Mesenteric fat pad (tissue), 1 donor: ENCODE results near the gene CPNE2. TPM values are rescaled to one million over a fixed set of nuclear protein-coding genes. Genes with fewer than 3 reads are reported as not detected.
"Not testable (repeated sequence)": the region's sequence is repeated elsewhere in the genome, so short reads cannot be mapped to it uniquely, and the experiment has no call there.

Source experiments
- DNase-seq: peaks from one replicate; pipeline ENCODE4 v3.0.0-alpha.2; 2020; ENCODE audit warnings: low spot score
- total RNA-seq: library from RNA; stranded (reverse); fragmentation: NEBNext Ultra II Directional; extraction: Animal tissue kit (Norgen Biotek cat#: 25700); gene quantifications from one replicate; pipeline ENCODE4 v1.2.1, GENCODE V29; 2021
- donor health status: DM: yes; HTN: yes; CAD: no.

CPNE2 gene
- total RNA-seq, 1 donor from 2014 or later, result 60.1 TPM

- no peak for DNase-seq
Measured at GRCh38 chr16:57069053-57069452, 23.3 kb upstream of the CPNE2 start.

DNA sequence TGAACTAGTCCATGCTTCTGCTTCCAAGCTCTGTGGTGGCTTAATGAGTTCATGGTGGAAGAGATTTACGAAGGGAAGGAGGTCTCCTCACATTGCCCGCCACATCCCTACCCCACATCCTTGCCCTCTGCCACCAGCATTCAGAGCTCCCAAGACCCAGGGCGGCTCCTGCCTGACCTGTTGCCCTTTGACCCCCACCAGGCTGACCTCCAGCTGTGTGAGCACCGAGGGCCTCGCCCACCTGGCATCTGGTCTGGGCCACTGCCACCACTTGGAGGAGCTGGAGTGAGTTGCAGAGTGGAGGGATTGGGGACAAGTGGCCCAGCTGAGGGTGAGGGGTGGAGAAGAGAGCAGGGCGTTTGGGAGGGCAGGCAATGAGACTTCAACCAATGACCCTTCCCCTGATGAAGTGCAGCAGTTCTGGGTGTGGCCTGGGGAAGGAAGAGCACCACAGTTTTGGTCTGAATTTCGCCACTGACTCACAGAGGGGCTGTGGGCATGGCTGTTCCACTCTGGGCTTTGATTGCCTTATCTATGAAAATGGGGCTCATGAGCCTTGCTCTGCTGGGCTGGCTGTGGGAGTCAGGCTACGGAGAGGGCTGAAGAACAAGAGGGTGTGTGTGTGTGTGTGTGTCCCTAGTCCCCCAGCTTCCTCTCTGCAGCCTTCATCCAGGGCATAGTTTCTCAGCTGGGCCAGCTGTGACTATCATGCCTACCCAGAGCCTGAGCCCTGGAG lies 22.6 kb upstream of the CPNE2 start:
- no peak for DNase-seq

- no peak for DNase-seq
Measured at GRCh38 chr16:57070424-57070823, 22.0 kb upstream of the CPNE2 start.

GRCh38 chr16:57071081-57071732 lies 21.2 kb upstream of the CPNE2 start:
- not testable (repeated sequence) for DNase-seq

DNA sequence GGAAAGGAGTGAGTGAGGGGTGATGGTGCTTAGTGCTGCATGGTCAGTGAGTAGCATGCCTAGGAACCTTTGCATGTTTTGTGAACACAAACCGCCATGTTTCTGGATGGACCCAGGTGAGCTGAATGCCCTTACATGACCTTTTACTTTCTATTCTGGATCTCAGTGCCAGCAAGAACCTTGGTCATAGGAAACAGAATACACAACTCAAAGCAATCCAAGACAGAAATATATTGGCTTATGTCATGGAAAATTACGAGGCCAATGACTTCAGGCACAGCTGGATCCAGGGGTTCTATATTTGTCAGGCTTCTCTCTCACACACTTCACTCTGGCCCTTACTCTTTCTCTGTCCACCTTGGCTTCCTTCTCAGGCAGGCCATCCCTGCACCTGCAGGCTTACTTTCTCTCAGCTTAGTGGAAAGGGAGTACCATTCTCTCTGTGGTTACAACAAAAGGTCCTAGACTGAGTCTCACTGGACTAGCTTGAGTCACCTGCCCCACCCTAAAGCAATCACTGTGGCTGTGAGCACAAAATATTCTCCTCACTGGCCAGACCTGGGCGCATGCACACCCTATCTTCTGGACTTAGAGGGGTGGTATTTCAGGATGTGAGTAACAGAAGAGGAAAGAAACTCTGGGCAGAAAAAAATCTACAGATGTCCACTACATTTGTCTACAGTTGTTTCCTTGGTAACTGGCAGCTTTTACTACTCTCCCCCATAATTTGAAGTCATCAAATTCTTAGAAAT lies 20.4 kb upstream of the CPNE2 start:
- no peak for DNase-seq

DNA sequence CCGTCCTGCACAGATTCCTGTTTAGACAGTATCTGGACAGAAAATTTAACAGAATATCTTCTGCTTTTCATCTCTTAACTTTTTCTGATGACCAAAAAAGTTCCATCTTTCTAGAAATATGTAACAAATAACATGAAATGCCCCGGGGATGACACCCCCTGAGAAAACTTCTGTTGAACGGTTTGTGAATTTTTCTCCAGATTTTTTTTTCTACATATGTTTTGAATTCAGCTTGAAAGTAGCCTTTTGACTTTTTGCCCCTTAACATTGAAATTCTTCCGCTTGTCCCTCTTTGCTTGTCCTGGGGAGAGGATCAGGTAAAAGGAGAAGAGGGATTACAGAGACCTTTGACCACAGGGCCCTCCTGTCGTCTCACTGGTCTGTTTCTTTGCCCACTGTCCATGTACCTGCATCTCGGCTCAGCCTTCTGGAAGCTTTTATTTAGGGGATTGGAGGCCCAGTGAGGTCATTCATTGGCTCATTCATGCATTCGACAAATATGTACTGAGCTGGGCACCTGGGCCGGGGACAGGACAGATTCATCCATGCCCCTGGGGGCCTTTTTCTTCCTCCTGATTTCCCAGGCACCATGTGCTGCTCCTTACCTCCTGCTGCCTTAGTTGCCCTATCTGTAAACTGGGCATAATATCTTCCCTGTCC lies 19.6 kb upstream of the CPNE2 start:
- no peak for DNase-seq

GRCh38 chr16:57077714-57078113 lies 14.7 kb upstream of the CPNE2 start:
- no peak for DNase-seq

- DNase-seq, result no peak
Measured at GRCh38 chr16:57081744-57082143, 10.6 kb upstream of the CPNE2 start.

GRCh38 chr16:57082664-57083063 lies 9.7 kb upstream of the CPNE2 start:
- DNase-seq, result no peak

GRCh38 chr16:57083485-57084126 lies 8.8 kb upstream of the CPNE2 start:
- no peak for DNase-seq

DNA sequence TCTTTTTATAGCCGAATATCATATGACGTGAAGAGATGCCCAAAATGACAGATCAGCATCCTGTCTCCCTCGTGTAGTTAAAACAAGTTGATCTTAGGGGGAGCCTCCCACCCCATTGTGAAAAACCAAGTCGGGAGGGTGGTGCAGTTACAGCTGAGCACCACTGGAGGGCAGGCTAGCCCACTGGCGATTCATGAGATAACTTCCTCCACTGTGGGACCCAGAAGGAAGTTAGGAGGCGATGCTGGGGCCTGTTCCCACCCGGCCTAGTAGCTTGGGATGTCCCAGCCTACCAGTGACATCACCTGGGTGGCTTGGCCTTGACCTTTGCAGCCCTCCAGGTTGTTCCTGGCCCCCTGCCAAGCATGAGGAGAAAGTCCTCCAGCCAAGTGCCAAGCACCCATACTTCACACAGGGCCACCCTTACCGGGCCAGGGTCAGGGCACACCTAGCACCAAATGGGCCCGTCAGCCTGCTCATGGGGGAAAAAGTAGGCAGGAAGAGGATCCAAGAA lies 8.1 kb upstream of the CPNE2 start:
- DNase-seq, result no peak

DNA sequence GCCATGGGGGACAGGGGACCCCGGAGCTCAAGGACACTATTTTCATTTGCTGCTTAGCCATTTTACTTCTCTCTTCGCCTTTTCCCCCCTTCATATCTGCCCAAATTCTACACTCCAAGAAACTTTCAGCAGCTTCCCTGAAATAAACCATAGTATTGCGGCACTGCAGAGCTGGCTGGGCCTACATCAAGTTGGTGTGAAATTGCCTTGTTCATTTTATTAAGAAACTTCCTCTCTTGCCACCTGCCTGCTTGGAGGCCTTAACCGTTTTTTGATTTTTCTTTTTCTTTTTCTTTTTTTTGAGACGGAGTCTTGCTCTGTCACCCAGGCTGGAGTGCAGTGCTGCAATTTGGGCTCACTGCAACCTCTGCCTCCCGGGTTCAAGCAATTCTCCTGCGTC lies 7.4 kb upstream of the CPNE2 start:
- no peak for DNase-seq

DNA sequence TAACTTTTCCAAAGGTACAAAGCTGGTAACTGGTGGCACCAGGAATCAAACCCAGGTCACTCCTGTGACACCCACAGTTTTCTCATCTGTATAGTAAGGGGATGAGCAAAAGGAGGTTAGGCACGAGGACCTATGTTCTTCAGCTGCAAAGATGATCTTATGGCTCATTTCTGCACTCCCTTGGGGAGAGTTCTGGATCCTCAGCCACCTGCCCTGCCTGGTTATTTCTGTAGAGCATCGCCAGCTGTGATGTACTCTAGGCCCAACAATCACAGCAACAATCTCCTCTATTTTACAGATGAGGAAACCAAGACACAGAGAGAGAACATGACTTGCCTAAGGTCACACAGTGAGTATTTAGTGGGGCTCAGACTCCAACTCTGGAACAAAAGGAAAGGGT lies 5.4 kb upstream of the CPNE2 start:
- no peak for DNase-seq

GRCh38 chr16:57089406-57089805 lies 3.0 kb upstream of the CPNE2 start:
- DNase-seq, result no peak

DNA sequence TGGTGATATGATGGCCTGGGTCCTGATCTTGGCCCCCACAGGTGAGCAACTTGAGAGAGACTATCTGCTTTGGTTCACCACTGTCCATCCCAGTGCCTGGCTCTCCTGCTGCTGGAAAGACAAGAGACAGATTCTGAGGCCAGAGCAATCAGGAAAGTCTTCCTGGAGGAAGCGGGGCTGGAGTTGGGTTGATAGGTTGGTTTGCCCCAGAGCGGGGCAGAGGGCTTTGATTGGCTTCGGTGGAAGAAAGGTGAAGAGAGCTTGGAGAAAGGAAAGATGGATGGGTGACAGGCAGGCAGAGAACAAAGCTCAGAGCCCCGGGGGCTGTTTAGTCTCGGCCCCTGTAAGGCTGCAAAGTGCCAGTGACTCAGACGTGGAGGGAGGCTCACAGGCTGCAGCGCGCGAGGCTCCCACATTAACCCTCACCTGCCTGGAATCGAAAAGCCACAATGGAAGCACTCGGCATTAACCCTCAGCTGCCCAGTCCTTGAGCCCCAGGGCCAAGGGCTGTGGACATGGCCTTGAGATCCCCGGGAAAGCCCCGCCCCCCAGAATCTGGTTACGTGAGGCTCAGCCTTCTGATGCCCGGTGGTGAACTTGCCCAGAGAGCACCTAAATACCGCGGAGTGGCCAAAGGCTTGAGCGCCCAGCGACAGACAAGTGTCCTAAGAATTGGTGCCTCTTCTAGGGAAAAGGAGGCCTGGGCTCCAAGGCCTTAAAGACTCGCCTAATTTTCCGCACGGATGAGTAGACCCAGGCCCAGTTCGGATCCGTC lies 996 bp upstream of the CPNE2 start:
- DNase-seq, result no peak

DNA sequence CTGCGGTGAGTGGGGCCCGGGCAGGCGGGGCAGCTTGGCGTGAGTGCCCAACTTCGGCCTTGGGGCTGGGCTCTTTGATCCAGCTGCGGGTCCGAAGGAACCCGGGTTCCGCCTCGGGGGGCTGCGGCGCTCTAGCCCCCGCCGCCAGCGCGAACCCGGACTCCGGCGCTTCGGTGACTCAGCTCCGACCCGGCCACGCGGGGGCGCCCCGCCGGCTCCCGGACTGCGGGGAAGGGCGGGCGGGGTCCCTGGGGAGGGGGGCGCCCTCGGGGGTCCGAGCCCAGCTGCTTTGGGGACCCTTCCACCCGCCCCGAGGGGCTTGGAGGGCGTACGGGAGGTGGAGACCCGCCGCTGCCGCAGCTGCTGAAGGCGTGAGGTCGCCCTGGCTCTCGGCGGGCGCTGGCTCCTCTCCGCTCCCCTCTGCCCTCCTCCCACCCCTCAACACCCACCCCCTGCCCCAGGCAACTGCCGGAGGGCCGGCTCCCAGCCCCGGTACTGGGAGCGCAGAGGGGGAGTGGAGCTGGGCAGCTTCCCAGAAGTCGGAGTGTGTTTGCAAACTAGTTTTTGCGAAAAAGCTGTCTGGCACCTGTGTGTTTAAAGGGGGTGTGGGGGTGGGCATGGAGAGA lies 516 bp downstream of the CPNE2 start:
- DNase-seq, result no peak

DNA sequence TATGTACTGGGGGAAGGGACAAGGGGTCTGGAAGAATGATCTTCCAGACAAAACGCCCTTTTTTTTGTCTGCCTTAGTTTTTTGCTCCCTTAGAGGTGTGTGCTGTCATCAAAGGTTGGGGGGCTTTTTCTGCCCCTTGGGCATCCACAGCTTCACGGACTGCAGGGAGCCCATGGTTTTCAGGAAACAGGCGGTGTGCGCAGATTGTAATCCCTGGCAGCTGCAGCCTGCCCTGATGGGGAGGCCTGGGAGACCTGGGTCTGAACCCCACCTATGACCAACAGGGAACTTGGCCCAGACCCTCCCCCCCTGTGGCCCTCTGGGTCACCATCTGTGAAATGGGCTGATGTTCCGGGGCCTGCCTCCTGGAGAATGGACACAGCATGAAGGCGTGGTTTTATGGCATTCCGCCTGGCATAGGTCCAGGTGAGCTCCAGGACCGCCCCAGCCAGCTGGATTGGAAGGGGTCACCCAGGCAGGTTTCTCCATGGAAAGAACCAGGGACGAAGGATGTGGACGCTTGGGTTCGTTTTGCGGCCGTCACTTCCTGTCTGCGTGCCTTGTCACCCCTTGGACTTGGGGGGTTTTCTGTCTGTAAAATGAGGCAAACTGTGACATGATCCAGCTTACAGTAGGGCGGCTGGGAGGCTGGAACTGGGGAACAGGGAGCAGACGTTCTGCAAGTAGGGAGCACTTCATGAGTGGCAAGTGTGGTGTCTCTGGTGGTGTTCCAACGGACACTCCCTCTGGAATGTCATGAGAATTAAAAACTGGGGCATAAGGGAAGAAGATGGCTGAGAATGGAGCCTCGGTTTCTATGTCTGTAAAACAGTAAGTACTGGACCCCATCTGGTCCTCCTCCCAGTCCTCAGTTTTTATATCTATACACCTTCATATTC lies 1.5 kb downstream of the CPNE2 start:
- DNase-seq, result no peak

- DNase-seq, result no peak
Measured at GRCh38 chr16:57094911-57095310, 2.5 kb downstream of the CPNE2 start.

DNA sequence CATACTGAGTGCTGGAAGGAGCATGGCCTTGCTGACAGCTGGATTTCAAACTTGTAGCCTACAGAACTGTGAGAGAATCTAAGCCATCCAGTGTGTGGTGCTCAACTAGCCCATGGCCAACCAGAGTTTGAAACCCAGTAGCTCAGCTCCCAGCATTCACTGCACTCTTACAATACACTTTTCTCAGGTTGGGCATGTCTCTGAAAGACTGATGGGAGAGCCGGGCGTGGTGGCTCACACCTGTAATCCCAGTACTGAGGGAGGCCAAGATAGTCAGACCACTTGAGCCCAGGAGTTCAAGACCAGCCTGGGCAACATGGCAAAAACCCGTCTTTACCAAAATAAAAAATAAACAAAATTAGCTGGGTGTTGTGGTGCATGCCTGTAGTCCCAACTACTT lies 3.8 kb downstream of the CPNE2 start:
- no peak for DNase-seq
